Trophoblast cell (in vitro differentiated cells and primary cell): ENCODE measurements around the gene TRAPPC2B.

Source experiments
- DNase-seq, 2 donors: peaks; one replicate each; pipeline ENCODE4 v3.0.0-alpha.2; 2016
- H2AFZ ChIP-seq: 2 replicates; pipeline ENCODE4 v1.6.1; 2013; ENCODE audit warnings: low read length, moderate library complexity, mild to moderate bottlenecking; ENCODE audit not compliant: insufficient read depth, poor library complexity
- H2AK5ac ChIP-seq: 2 replicates; pipeline ENCODE4 v1.6.1; 2013; ENCODE audit warnings: mild to moderate bottlenecking, low read length
- H2BK120ac ChIP-seq: 2 replicates; pipeline ENCODE4 v1.6.1; 2013; ENCODE audit warnings: low read length, mild to moderate bottlenecking, moderate library complexity; ENCODE audit not compliant: insufficient read depth, poor library complexity
- H2BK12ac ChIP-seq: 2 replicates; pipeline ENCODE4 v1.6.1; 2013; ENCODE audit warnings: mild to moderate bottlenecking, low read length, moderate library complexity
- H2BK5ac ChIP-seq: 2 replicates; pipeline ENCODE4 v1.6.1; 2013; ENCODE audit warnings: low read length, low read depth, moderate library complexity, mild to moderate bottlenecking; ENCODE audit not compliant: poor library complexity
- H3K14ac ChIP-seq: 2 replicates; pipeline ENCODE4 v1.6.1; 2013; ENCODE audit warnings: mild to moderate bottlenecking, low read length
- H3K18ac ChIP-seq: 2 replicates; pipeline ENCODE4 v1.6.1; 2013; ENCODE audit warnings: mild to moderate bottlenecking, low read length
- H3K23ac ChIP-seq: 2 replicates; pipeline ENCODE4 v1.6.1; 2013; ENCODE audit warnings: low read length
- H3K27ac ChIP-seq: 2 replicates; pipeline ENCODE4 v1.5.1; 2013; ENCODE audit warnings: low read depth, mild to moderate bottlenecking, inconsistent platforms, low read length, moderate library complexity
- H3K27me3 ChIP-seq: 2 replicates; pipeline ENCODE4 v1.6.1; 2013; ENCODE audit warnings: inconsistent platforms, mild to moderate bottlenecking, low read length, moderate library complexity; ENCODE audit not compliant: insufficient read depth
- H3K36me3 ChIP-seq, 2 experiments: 1 replicate in 1 of 2; 2 replicates in 1 of 2; pipeline ENCODE4 v1.6.1; 2013; ENCODE audit warnings: low read length in 2 of 2, mild to moderate bottlenecking in 2 of 2, moderate library complexity in 1 of 2; ENCODE audit not compliant: insufficient read depth in 2 of 2, control insufficient read depth in 1 of 2
- H3K4ac ChIP-seq: 2 replicates; pipeline ENCODE4 v1.6.1; 2013; ENCODE audit warnings: low read depth, mild to moderate bottlenecking, low read length, moderate library complexity
- H3K4me1 ChIP-seq, 2 experiments: 1 replicate in 1 of 2; 2 replicates in 1 of 2; pipeline ENCODE4 v1.6.1; 2013; ENCODE audit warnings: low read length in 2 of 2, mild to moderate bottlenecking in 2 of 2, moderate library complexity in 1 of 2; ENCODE audit not compliant: insufficient read depth in 2 of 2, control insufficient read depth in 1 of 2
- H3K4me2 ChIP-seq: 2 replicates; pipeline ENCODE4 v1.6.1; 2013; ENCODE audit warnings: inconsistent platforms, mild to moderate bottlenecking, low read length, moderate library complexity
- H3K4me3 ChIP-seq: 2 replicates; pipeline ENCODE4 v1.5.1; 2013; ENCODE audit warnings: mild to moderate bottlenecking, low read depth, low read length, inconsistent platforms
- H3K79me1 ChIP-seq: one replicate; pipeline ENCODE4 v1.6.1; 2013; ENCODE audit warnings: low read length
- H3K79me2 ChIP-seq: 2 replicates; pipeline ENCODE4 v1.6.1; 2013; ENCODE audit warnings: low read length, mild to moderate bottlenecking; ENCODE audit not compliant: control insufficient read depth, insufficient read depth, poor library complexity
- H3K9ac ChIP-seq: 2 replicates; pipeline ENCODE4 v1.6.1; 2013; ENCODE audit warnings: mild to moderate bottlenecking, low read length
- H3K9me3 ChIP-seq: 2 replicates; pipeline ENCODE4 v1.6.1; 2013; ENCODE audit warnings: low read depth, mild to moderate bottlenecking, control low read depth, inconsistent platforms, low read length; ENCODE audit not compliant: insufficient read depth
- H4K12ac ChIP-seq: 2 replicates; pipeline ENCODE4 v1.6.1; 2013; ENCODE audit warnings: low read depth, mild to moderate bottlenecking, low read length, moderate library complexity
- H4K8ac ChIP-seq: 2 replicates; pipeline ENCODE4 v1.6.1; 2013; ENCODE audit warnings: low read depth, mild to moderate bottlenecking, low read length, moderate library complexity
- H4K91ac ChIP-seq: one replicate; pipeline ENCODE4 v1.6.1; 2013; ENCODE audit warnings: low read depth, mild to moderate bottlenecking, low read length, moderate library complexity
- WGBS: extraction: QIAGEN DNeasy Blood & Tissue Kit; methylation state at CpG from one replicate; pipeline ENCODE4 v1.1.7; 2013; ENCODE audit warnings: missing lambda C conversion rate; ENCODE audit not compliant: insufficient read length, insufficient coverage; ENCODE audit errors: extremely low coverage; 5-methylcytosine and 5-hydroxymethylcytosine counted together

TRAPPC2B gene

GRCh38 chr19:57406516-57407123, 43.3 kb downstream of the TRAPPC2B start:
- no peak overlapping the region for H2AK5ac ChIP-seq
- H2BK12ac ChIP-seq: no peak overlapping the region
- H4K8ac ChIP-seq: no peak overlapping the region
- no peak overlapping the region for H4K91ac ChIP-seq
- H3K79me2 ChIP-seq: no peaks in the 10 kb centered on the region
- no peak overlapping the region for H2AFZ ChIP-seq
- WGBS: no CpG with 5 or more reads among the region's 8 CpGs
- no peak overlapping the region for H2BK120ac ChIP-seq
- no peak overlapping the region for H3K4me2 ChIP-seq
- H3K18ac ChIP-seq: no peak overlapping the region
- no peak overlapping the region for H3K4me3 ChIP-seq
- no peak overlapping the region for H3K27ac ChIP-seq
- H3K4me1 ChIP-seq: peaks cover 2% of the 10 kb centered on the region in 2 experiments
- no peak overlapping the region for H2BK5ac ChIP-seq
- H3K4ac ChIP-seq: no peak overlapping the region
- H3K79me1 ChIP-seq: peaks cover 2% of the 10 kb centered on the region
- H3K36me3 ChIP-seq: no peaks in the 10 kb centered on the region
- H4K12ac ChIP-seq: no peak overlapping the region
- no peaks in the 10 kb centered on the region for H3K27me3 ChIP-seq
- DNase-seq: peak; percentile 40 to 71
- no peak overlapping the region for H3K14ac ChIP-seq
- H3K23ac ChIP-seq: peak overlapping the region; percentile 63
- H3K9ac ChIP-seq: peak overlapping the region; percentile 84
- peaks cover 2% of the 10 kb centered on the region for H3K9me3 ChIP-seq

DNA sequence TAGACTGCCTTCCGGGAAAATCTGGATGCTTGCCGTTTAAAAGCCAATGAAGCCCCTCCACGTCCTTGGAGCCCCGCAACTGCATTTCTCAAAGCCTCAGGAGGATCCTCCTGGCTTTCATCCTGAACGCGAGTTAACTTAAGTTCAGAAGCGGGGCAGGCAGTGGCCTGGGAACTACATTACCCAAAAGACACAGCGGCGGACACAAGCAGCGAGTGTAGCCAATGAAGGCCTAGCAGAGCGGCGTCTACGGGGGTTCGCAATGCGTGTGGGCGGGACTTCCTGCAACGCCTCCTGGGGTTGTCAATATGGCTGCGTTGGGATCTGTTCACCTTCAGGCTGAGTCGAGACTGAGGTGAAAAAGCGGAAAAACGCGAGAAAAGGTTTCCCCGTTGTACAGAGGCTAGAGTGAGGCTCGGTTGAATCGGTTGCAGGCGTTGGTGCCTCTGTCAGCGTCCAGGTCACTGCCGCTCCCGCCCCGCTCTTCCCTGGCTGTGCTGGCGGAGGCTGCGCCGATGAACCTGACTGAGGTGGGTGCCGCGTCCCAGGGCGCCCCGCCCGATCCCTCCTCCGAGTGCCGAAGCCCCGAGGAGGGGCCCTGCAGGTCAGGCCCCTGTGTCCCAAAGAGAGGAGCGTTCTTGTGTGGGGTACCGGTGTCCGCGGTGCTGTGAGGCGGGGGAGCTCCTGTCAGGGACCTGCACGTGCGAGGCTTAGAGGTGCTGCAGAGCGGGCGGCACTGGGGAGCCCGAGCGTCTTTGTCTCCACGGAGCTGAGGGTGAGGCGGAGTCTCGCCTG, 47.7 kb downstream of the TRAPPC2B start, which contains the start of gene ZNF17:
ZNF17 (plus strand) TSS at position 285 of the 795 bp plus-strand sequence. CDS start 2,455 bp downstream, outside the sequence.
- no peak within 1 kb of the TSS for H2BK12ac ChIP-seq
- H2BK5ac ChIP-seq: no peak within 1 kb of the TSS
- no peak within 1 kb of the TSS for H2AK5ac ChIP-seq
- H3K4me3 ChIP-seq: peak within 1 kb of the TSS; percentile 96
- peaks cover 8% of the 10 kb centered on the region in 2 experiments for H3K4me1 ChIP-seq
- peak; percentile 94 to 95 for DNase-seq
- H2AFZ ChIP-seq: peak within 1 kb of the TSS; percentile 89
- WGBS: no CpG with 5 or more reads among the region's 55 CpGs
- peak within 1 kb of the TSS; percentile 81 for H4K12ac ChIP-seq
- H2BK120ac ChIP-seq: no peak within 1 kb of the TSS
- H3K79me1 ChIP-seq: peaks cover 2% of the 10 kb centered on the region
- H3K4me2 ChIP-seq: peak within 1 kb of the TSS; percentile 84
- H3K27me3 ChIP-seq: no peaks in the 10 kb centered on the region
- H3K9ac ChIP-seq: peak within 1 kb of the TSS; percentile 87
- peaks cover 0 to 6% of the 10 kb centered on the region in 2 experiments for H3K36me3 ChIP-seq
- H3K23ac ChIP-seq: no peak within 1 kb of the TSS
- peak within 1 kb of the TSS; percentile 10 for H3K14ac ChIP-seq
- H3K9me3 ChIP-seq: peaks cover 2% of the 10 kb centered on the region
- H4K8ac ChIP-seq: peak within 1 kb of the TSS; percentile 87
- H3K4ac ChIP-seq: peak within 1 kb of the TSS; percentile 9
- H3K18ac ChIP-seq: peak within 1 kb of the TSS; percentile 14
- H3K79me2 ChIP-seq: no peaks in the 10 kb centered on the region
- no peak within 1 kb of the TSS for H3K27ac ChIP-seq
- peak within 1 kb of the TSS; percentile 7 for H4K91ac ChIP-seq
